HG02938 (cell line): ENCODE measurements around the gene TNNT1.
"Not testable (repeated sequence)": the region's sequence is repeated elsewhere in the genome, so short reads cannot be mapped to it uniquely, and the experiment has no call there.

Experiments
- ATAC-seq: cut with Tn5 transposase; IDR thresholded peaks from one replicate; pipeline ENCODE4 v1.9.1; 2021; ENCODE audit warnings: mild to moderate bottlenecking, moderate library complexity; ENCODE audit not compliant: unreplicated experiment

Gene TNNT1

DNA sequence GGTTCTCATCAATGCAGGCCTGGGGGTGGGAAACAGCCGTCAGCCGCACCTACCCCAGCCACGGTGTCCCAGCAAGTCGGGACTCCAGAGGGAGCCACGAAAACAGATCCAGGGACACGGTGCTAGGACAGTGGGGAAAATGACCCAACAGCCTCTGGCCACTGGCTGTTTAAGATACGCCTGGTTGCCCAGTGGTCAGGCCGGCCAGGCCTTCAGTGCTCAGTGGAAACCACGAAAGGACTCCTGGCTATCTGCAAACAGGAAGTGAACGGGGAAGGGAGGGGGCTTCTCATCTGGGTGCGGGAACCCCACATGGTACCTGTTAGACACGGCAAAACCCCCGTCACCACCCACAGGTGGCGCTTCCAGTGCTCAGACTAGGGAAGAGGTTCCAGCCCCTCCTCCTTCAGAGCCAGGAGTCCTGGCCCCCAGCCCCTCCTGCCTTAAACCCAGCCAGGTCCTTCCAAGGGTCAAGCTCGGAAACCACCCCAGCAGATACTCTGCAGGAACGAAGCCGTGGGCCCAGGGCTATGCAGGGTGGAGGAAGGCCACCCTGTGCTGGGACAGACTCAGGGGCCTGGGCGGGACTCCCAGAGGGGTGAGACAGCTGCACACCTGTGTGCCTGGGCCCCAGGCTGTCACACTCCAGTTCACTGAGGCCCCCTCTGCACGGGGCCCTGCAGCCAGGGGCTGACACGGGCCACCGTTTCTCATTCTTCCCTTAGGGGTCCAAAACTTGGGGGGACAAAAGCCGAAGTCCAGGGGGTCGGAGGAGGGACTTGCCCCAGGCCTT lies 36.0 kb downstream of the TNNT1 start:
- no peak for ATAC-seq

DNA sequence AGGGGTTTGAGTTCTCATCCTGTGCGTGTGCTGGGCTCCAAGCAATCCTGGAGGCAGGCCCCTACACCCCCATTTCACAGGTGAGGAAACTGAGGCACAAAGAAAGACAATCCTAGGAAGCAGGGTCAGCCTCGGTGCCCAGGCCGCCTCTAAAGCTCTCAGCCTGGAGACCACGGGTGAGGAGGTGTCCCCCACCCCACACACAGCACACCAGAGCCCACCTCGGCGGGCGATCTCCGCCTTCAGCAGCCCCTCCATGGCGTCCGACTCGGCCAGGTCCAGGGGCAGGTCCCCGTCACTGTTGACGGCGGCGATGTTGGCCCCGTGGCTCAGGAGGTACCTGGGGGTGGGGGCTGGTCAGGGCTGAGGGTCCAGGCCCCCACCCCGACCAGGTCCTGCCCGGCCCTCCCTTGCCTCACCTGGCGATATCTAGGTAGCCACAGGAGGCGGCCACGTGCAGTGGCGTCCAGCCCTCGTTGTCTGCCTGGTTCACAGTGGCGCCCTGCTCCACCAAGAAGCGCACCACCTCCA lies 36.7 kb downstream of the TNNT1 start:
- no peak for ATAC-seq

DNA sequence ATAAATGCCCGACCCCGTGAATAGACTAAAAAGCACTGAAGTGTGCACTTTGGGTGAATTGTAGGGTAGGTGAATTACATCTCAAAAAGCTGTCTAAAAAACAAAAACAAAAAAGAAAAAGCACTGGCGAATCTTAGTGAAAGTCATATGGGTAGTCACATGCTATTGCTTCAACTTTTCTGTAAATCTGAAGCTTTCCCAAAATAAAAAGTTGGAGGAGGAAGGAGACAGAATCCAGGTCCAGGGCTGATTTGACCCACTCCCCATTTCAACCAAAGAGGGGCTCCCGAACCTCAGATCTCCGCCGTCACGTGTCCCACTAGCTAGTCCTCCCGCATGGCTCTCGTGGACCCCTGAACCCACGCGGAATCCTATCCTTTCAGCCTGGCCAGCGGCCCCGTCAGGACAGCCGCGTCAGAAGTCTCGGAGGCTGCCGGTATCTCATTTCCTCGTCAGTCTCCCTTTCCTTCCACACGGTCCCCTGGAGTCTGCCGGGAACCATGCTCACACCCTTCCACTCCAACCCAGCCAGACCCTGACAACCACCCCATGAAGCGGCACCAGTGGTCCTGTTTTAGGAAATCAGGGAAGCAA lies 37.7 kb downstream of the TNNT1 start:
- no peak for ATAC-seq

DNA sequence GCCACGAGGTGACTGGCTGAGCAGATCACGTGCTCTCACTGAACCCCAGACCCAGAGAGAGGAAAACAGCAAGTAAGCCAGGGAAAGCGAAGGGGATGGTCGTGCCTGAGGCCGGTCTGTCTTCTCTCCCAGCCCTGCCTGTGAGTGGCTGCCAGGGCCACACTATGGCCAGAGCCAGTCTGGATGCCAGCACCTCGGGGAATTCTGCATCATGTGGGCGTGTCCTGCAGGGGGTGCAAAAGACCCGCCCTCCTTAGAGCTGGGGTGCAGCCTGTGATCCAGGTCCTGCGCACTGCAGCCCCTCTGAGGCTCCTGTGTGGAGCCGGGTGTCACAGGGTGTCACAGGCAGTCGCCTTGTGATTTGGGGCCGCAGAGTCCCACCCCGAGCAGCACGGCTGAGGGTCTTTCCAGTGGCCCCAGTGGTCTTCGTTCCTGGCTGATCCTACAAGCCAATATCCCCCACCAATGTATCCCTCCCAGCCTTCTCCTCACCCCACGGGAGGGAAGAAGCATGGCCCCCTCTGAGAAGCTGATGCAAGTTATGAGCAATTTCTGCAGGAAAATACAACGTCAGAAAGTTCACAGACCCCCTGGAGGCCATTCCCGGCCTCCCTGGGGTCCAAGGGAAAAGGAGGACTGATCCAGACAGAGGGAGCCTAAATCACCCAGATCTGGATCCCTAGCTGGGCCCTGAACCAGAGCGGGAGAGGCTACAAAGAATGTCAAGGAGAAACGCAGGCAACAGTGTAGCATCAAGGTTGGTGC lies 39.3 kb downstream of the TNNT1 start:
- no peak for ATAC-seq

DNA sequence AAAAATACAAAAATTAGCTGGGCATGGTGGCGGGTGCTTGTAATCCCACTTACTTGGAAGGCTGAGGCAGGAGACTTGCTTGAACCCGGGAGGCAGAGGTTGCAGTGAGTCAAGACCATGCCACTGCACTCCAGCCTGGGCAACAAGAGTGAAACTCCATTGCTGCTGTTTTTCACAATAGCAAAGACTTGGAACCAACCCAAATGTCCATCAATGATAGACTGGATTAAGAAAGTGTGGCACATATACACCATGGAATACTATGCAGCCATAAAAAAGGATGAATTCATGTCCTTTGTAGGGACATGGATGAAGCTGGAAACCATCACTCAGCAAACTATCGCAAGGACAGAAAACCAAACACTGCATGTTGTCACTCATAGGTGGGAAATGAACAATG lies 41.8 kb downstream of the TNNT1 start:
- not testable (repeated sequence) for ATAC-seq

DNA sequence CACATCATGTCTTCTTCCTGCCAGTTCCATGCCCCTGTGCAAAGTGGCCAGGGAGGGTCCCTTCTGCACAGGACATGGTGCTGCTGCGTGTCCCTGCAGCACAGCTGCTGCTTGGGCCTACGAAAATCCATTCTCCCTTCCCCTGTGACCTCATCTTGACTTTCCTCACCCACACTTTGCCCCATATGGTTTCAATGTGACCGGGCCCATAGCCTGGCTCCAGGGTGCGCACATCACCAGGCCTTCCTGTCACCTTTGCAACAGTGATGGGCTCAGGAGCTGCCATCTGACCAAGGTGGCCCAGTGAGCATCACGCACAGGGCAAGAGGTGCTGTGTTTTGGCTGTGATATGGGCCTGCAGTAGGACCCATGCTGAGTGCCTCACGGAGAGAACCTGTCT lies 42.4 kb downstream of the TNNT1 start:
- no peak for ATAC-seq

DNA sequence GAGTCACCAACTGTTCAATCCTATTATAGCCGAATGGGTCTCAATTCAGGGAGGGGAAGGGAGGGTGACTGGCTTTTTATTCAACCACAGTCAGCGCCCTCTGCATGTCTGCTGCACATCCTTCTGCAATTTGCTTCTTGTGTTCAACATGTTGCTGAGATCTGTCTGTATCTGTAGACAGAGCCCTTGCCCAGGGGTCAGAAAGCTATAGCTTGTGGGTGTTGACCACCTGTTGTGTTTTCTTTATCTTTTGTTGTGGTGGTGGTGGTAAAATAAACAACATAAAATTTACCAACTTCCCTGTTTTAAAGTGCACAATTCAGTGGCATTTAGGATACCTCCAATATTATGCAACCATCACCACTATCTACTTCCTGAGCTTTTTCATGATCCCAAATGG lies 43.8 kb downstream of the TNNT1 start:
- ATAC-seq = no peak

DNA sequence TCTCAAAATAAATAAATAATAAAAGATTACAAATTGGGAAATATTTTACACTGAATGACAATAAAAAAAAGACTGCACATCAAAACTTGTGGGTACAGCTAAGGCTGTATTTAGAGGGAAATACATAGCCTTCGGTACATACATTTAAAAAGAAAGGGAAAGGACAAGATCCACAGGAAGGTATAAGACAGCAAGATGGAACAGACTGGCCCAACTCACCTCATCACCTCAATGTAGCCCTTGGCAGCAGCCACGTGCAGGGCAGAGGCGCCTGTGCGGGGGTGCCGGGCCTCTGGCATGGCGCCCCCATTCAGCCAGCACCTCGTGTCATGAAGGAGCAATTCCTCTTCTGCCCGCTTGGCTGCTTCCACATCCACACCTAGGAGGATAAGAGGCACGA lies 45.8 kb downstream of the TNNT1 start:
- ATAC-seq = no peak

DNA sequence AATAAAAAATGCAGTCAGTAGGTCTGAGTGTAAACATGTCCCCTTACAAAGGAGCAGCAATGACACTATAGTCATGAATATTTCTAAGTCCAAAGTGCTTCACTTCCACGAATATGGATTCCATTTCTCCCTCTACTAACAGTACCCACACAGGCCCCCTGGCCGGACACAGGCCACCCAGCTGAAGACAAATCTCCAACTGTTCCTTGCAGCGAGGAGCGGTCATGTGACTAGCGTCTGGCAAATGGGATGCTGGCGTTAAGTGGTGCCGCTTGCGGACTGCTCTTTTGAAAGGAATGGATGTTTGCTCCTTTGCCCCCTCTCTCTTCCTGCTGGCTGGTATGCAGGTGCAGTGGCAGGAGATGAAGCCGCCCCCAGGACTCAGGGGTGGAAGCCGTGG lies 47.7 kb downstream of the TNNT1 start:
- no peak for ATAC-seq

DNA sequence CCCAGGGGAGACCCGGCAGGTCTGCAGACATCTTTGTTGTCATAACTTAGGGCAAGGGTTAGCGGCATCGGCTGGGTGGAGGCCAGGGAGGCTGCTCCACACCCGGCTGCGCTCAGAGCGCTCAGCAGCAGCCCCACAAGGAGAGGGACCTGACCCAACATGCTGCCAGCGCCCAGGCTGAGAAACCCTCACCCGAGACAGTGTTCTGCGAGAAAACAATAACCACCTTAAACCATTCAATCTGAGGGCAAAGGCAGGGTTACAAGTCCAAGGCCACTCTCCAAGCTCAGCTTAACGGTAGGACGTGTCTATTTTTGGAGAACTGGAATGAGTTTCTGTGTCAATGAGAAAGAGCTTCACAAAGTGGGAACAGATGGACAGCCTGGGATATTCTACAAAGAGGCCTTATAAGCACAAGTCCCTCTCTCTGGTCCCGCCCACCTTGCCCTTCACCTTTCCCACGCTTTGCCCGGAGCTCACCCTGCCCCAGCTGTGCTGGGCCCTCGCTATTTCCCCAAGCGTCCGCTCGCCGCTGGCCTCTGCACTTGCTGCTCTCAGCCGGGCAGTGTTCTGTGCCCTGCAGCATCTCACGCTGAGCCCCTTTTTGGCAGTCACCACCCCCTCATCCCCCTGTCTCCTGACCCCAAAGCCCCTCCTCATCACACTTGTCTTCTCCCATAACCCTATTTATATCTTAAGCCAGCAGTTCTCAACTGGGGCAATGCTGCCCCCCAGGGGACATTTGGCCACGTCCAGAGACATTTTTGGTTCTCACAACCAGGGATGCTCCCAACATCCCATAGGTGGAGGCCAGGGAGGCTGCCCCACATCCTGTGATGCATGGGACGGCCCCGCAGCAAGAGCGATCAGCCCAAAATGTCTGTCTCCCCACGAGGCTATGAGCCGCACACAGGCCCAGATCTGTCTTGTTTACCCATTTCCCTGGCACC lies 49.2 kb downstream of the TNNT1 start:
- no peak for ATAC-seq

DNA sequence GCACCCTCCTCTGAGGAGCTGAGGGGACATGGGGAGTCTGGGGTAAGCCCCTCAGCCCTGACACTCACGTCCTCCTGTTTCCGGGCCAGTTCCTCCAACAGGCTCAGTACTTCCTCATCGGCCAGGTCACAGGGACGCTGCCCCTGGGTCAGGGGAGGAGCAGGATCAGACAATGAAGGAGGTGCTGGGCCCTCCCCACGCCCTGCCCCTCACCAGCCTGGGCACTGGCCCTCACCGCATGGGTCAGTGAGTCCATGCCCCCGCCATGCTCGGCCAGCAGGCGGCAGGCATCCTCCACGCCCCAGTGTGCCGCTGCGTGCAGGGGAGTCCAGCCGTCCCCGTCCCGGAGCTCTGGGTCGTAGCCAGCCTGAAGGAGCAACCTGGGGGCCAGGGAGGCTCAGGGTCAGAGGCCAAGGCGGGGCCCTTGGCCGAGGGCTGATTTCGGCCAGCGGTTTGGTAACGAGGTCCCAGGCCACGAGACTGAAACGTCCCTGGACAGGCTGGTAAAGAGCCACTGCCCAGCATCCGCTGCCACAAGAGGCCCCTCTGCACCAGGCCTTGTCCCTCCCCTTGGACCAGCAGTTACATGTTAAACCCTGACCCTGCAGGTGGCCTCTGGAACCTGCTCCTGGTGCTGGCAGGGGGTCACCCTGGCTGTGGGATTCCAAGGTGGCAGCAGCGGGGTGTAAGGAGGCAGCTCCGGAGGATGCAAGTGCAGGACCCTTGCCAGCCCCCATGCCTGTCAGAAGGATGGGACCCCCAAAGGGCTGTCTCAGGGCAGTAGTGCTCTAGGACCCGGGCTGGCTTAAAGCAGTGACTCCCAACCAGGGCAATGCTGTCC lies 50.1 kb downstream of the TNNT1 start:
- ATAC-seq = no peak

DNA sequence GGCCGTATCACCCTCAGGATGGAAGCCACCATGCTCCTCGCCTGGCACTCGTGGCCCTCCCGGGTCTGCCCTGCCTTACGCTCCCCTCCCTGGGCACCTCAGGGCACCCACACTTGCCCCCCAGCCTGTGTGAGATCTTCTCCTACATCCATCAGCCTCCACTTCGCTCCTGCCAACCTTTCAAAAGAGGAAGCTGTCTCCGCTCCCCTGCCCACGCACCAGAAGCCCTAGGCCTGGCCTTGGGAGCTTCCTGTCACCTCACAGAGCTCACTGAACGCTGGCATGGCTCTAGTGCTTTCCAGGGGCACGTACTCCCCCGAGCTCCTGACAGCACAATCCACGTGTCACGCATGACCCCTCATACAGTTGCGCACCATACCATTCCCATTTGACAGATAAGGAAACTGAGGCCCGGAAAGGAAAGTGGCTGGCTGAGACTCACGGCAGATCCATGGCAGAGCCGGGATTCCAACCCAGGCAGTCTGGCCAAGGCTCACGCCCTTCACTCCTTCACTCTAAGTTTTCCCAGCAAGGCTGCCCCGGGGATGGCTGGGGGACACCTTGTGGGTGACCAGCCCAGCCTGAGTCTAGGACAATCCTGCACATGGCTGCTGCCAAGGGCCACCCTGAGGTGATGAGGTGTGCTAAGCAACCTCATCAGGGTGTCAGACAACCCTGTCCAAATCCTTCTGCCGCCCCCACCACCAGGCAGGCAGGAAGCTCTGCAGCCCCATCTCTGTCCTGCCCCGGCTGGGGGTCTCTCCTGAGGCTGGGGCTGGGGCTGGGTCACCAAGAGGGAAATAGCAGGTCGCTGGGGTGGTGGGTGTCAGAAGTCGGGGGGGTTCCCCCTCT lies 50.9 kb downstream of the TNNT1 start:
- no peak for ATAC-seq

DNA sequence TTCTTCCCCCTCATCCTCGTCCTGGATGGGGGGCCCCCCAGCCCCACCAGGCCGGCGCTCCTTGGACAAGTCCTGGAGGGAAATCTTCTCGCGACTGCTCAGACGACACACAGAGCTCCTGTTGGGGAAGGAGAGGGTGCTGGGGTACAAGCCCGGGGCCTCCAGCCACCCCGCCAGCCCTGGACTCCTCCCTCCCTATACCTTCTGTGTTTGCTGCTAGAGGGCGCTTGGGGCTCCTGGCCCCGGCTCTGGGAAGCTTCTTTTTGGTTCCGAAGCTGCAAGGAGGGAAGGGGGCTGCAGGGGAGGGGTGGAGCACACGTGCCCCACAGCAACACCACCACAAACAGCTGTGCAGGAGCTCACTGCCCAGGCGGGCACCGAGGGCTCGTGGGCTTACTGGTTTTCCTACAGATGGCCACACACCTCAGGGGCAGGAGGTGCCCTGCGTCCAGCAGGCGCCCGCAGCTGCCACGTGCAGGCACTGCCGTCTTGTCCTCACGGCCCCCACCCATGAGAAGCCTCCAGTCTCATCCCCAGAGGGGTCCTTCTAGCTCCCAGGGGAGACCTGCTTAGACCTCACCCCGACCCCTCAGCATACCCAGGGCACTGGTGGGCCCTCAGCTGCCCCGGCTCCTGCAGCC lies 52.8 kb downstream of the TNNT1 start:
- no peak for ATAC-seq

DNA sequence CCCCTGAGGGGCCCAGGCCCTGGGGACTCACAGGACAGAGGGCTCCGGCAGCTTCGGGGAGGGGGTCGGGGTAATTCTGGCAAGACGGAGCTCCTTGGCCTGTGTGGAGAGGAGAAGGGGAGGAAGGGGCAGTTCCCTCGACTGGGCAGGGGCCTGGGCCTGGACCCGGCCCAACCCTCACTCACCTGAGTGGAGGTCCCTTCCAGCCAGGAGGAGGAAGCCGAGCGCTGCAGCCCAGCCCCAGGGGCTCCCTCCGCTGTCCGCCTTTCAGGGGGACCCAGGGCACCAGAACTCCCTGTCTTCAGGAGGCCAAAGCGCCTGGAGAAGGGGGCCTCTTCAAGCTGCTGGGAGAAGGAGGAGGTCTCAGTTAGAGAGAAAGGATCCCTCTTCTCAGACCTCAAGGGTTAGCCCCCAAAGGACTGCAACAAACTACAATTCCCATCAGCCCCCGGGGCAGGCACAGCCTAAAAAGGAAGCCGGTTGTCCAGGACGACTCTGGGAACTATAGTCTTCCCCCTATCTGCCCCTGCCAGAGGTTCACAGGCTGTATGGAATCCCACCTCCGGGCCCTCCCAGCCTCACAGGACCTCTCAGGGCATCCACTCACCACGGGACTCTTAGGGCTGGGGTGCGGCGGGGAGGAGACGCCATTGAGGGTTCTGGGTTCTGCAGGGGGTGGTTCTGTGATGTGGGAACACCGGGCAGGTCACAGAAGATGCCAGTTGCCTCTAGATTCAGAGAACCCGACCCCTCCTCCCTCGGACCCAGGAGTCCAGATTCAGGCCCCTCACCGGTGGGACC lies 53.5 kb downstream of the TNNT1 start:
- no peak for ATAC-seq

DNA sequence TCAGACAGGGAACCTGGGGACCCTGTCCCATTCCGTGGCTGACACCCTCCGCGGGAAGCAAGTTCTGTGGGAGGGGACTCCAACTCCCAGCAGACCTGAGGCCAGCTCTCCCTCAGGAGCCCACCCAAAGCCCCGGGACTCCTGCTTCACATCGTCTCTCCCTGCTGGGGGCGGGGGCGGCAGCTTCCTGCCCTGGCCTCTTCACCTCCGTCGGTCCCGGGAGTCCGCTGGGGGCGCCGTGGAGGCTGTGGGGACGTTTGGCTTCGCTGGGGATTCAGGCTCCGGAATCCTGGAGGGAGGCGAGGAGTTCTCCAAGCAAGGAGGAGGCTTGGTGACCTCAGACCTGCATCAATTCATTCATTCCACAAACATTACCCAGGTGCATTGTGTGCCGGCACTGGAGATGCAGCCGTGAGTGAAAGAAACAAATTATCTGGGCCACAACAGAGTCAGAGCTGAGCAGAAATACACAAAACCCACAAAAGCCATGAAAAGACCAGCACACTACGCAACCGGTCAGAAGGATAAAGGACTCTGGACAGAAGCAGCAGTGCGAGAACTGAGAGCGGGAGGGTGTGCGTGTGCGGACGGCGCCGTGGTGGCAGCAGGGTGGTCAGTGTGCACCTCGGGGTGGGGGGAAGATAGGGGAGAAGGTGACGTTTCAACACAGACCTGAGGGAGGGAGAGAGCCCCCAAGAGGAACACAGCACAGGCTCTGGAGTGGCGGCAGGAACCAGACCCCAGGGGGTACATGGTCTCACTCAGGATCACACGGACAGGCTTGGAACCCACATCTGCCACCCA lies 54.3 kb downstream of the TNNT1 start:
- no peak for ATAC-seq

DNA sequence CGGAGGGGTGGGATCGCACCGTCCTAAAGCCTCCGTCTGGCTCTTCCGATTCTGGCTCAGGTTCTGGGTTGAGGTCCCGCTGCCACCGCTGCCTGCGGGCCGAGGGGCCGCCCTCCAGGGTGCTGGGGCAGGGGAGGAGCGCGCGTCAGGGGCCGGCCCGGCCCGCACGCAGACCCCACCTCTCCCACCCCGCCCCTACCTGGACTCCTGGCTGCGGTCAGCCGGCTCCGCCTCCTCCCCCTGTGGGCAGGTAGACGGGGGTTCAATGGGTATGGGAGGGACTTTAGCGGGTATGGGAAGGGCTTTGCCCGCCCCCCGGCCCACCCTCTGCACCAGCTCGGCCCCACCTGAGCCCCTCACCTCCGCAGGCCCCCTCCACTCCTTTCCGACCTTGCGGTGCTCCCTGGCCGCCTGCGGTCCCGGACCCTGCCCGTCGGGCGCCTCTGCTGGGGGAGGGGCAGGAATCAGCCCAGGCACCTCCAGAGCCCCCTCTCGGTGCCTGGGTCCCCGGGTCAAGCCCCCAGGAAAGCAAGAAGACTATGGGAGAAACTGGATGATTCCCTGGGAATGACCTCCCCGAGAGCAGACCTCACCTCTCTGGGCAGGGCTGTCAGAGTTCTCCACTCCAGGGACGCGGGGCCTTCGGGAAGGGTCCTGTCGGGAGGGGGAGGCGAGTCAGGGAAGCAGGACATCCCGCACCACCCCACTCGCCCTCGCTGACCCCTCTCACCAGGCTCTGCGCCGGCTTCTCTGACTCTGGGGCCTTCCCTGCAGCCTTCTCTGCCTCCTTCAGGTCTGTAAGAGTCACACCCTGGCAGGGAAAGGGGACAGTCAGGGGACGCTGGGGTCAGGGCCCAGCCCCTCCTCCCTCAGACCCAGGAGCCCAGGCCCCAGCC lies 56.3 kb downstream of the TNNT1 start:
- no peak for ATAC-seq
